ENCODE data around the gene SP4.

The SP4 gene

DNA sequence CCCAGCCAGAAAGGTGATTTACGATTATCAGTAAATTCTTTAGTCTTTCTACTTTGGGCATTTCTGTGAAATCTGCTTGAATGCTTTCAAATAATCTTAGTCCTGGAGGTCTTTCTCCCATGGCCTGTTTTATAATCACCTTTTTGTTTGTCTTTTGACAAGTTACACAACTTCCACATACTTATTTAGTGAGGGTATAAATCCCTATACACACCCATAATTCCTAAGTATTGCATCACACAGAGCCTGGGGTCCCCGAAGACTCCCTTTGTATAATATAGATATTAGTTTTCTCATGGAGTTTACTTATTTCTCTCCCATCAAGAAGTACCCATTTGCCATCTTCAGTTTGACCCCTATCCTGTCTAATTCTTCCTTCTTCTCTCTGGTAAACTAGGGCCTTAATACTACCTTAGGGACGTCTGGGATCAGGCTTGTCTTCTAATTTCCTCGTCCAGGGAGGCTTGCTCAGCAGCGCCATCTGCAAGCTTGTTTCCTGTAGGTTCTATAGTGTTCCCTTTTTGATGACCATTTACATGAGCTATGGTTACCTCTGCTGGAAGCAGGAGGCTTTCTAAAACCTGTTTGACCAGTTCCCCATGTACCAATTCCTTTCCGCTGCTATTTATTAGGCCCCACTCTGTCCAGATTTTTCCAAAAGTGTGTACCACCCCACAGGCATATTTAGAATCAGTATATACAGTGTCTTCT is 123.1 kb downstream of the SP4 start:
- no peak for DNase-seq
- TF ChIP-seq GATA1 (IDR thresholded peaks at IDR 0.05; ENCODE audit: low read depth, low read length) (no peak), POLR2A (IDR thresholded peaks at IDR 0.05; ENCODE audit: low read length) (no peak)

DNA sequence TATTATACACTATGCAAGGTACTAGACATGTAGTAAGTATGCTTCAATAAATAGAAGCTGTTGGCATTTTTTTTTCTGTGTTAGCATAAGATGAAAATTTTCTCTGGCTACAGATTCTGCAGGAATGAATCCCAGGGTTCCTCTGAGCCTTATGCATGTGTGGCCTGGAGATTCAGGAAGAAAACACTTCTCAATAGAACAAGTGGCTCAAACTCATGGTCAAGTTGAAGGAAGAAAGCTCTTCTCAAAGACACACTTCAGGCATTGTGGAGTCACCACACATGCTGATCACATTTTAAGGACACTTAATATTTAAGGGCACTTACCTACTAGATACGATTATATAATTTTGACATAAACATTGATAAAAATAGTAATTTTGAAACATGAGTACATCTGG is 134.5 kb downstream of the SP4 start:
- no peak for DNase-seq
- TF ChIP-seq POLR2A (IDR thresholded peaks at IDR 0.05; ENCODE audit: low read length) (no peak), GATA1 (IDR thresholded peaks at IDR 0.05; ENCODE audit: low read depth, low read length) (no peak)
